ENCODE results near the gene LPP. TPM values are rescaled to one million over a fixed set of nuclear protein-coding genes. Genes with fewer than 3 reads are reported as not detected.

LPP gene
- total and polyA plus RNA-seq, 10 of the 15 experiments (the other 5 are each of a cell fraction or from before 2014, with no cell fraction given) = under 0.01 to 0.62 (median 0.03) TPM

- WGBS (ENCODE audit: insufficient coverage, insufficient replicate concordance, low lambda C conversion rate, missing lambda C conversion rate) = 24% methylated on average over 4 of the region's 4 CpGs
- no peak overlapping the region for H3K9ac ChIP-seq (ENCODE audit: control insufficient read depth, insufficient read depth, low read length)
- TF ChIP-seq SREBF1 (IDR thresholded peaks at IDR 0.05; ENCODE audit: low read length) (no peak), CEBPZ (IDR thresholded peaks at IDR 0.05; ENCODE audit: low read depth, low read length) (no peak), KAT2A (conservative IDR thresholded peaks at IDR 0.05; ENCODE audit: control insufficient read depth, low read depth, low read length) (no peak), PAX5 (IDR thresholded peaks at IDR 0.05; ENCODE audit: borderline replicate concordance, low read depth, low read length) (no peak), HDAC6 (IDR thresholded peaks at IDR 0.05; ENCODE audit: unreplicated experiment) (no peak), SRF (IDR thresholded peaks at IDR 0.05; ENCODE audit: low read depth in 2 of 2, low read length in 2 of 2) (no peak), MLLT1 (IDR thresholded peaks at IDR 0.05) (no peak), SP1 (IDR thresholded peaks at IDR 0.05; ENCODE audit: low read depth, low read length) (no peak)
- H3K4me3 ChIP-seq = no peak overlapping the region
- CTCF ChIA-PET = no interaction called here
- H3K27me3 ChIP-seq (replicated peaks in 1 of 2; ENCODE audit: control insufficient read depth in 2 of 2, insufficient read depth in 2 of 2, low read length in 1 of 2) = no peaks in the 10 kb centered on the region; a peak in 2 of 4 replicates
- no peaks in the 10 kb centered on the region for H4K20me1 ChIP-seq (ENCODE audit: control insufficient read depth, insufficient read depth)
- peaks cover 3% of the 10 kb centered on the region; the same call in 1 of the 2 replicates for H3K4me1 ChIP-seq (ENCODE audit: control insufficient read depth, insufficient read depth, low read length)
- H2AFZ ChIP-seq (ENCODE audit: control insufficient read depth, low read depth, low read length) = no peak overlapping the region
- in situ Hi-C loops (cut with MboI) = no loop called here
- intact Hi-C loops (cut with micrococcal nuclease; ENCODE audit: unreplicated experiment) = loop anchor here (5.0 kb wide), 1 partner anchor 62 kb away; no protein-coding TSS in a partner anchor
- DNase-seq (ENCODE audit: low read depth, low spot score) (no peak), ATAC-seq (no peak), FAIRE-seq (no peak)
- H3K9me3 ChIP-seq (replicated peaks; ENCODE audit: control insufficient read depth, insufficient read depth, low read length) = no peaks in the 10 kb centered on the region; the same call in 2 of the 3 replicates
- H3K27ac ChIP-seq (ENCODE audit: control insufficient read depth, insufficient read depth) = no peak overlapping the region
- no peak overlapping the region for H3K4me2 ChIP-seq (ENCODE audit: control insufficient read depth, insufficient read depth)
- RAD21 ChIA-PET (ENCODE audit: unreplicated experiment) = no interaction called here
- BruUV-seq (replicated peaks) = no TSS peak
- H3K36me3 ChIP-seq (ENCODE audit: control insufficient read depth in 2 of 2, insufficient read depth in 2 of 2, low read length in 1 of 2) = no peaks in the 10 kb centered on the region
- POLR2A ChIA-PET = no interaction called here
- SMC1A ChIA-PET (ENCODE audit: uncharacterized antibody, unreplicated experiment) = no interaction called here
- no peaks in the 10 kb centered on the region for H3K79me2 ChIP-seq (ENCODE audit: control insufficient read depth, insufficient read depth, low read length)
These were observed 231.3 kb downstream of the LPP start for GRCh38 chr3:188385295-188385694.

Measured in GM12878 (cell line).